Keratinocyte (primary cell): ENCODE data around the gene LRIG3. TPM values are rescaled to one million over a fixed set of nuclear protein-coding genes. Genes with fewer than 3 reads are reported as not detected.

Experiments
- DNase-seq: peaks from one replicate; pipeline ENCODE4 v3.0.0-alpha.2; 2011; ENCODE audit warnings: low read depth, missing footprints, low spot score
- FAIRE-seq: peaks from 2 replicates; lab custom pipeline; 2011; peaks lifted over from hg19 to GRCh38; lab: Jason Lieb, UNC
- H2AFZ ChIP-seq: 2 replicates; pipeline ENCODE4 v1.6.0; 2012; ENCODE audit warnings: low read length, control low read depth, inconsistent platforms; ENCODE audit not compliant: control insufficient read depth
- H3K27ac ChIP-seq: 2 replicates; pipeline ENCODE4 v1.5.1; 2011; ENCODE audit warnings: low read length; ENCODE audit not compliant: control insufficient read depth, insufficient read depth
- H3K27me3 ChIP-seq: 3 replicates; pipeline ENCODE4 v1.6.0; 2011; ENCODE audit warnings: low read length; ENCODE audit not compliant: control insufficient read depth, insufficient read depth; ENCODE audit errors: extremely low read depth
- H3K36me3 ChIP-seq, 2 experiments: 2 replicates in 1 of 2; 3 replicates in 1 of 2; pipeline ENCODE4 v1.5.1; 2011; ENCODE audit warnings: low read length in 2 of 2, mild to moderate bottlenecking in 1 of 2; ENCODE audit not compliant: control insufficient read depth in 2 of 2, insufficient read depth in 2 of 2; ENCODE audit errors: extremely low read depth in 1 of 2
- H3K4me1 ChIP-seq: 3 replicates; pipeline ENCODE4 v1.5.1; 2011; ENCODE audit warnings: low read length; ENCODE audit not compliant: control insufficient read depth, insufficient read depth; ENCODE audit errors: extremely low read depth
- H3K4me2 ChIP-seq: 3 replicates; pipeline ENCODE4 v1.6.0; 2011; ENCODE audit warnings: low read depth, low read length; ENCODE audit not compliant: control insufficient read depth, insufficient read depth; ENCODE audit errors: extremely low read depth
- H3K4me3 ChIP-seq, 3 experiments: fragments of 200-600 bp in 1 of 3; sonication (generic) in 1 of 3; 2 replicates in 2 of 3; 3 replicates in 1 of 3; pipeline ENCODE4 v1.5.1; 2011 to 2016; ENCODE audit warnings: low read length in 3 of 3, mild to moderate bottlenecking in 3 of 3, control low read depth in 2 of 3, inconsistent platforms in 1 of 3, low read depth in 1 of 3, mixed read lengths in 1 of 3, mixed run types in 1 of 3, moderate library complexity in 1 of 3; ENCODE audit not compliant: control insufficient read depth in 2 of 3, insufficient read depth in 2 of 3; ENCODE audit errors: extremely low read depth in 1 of 3
- H3K79me2 ChIP-seq: 2 replicates; pipeline ENCODE4 v1.6.0; 2012; ENCODE audit warnings: low read length; ENCODE audit not compliant: control insufficient read depth, insufficient read depth
- H3K9ac ChIP-seq: 3 replicates; pipeline ENCODE4 v1.6.0; 2011; ENCODE audit warnings: low read length; ENCODE audit not compliant: control insufficient read depth, insufficient read depth; ENCODE audit errors: extremely low read depth
- H3K9me1 ChIP-seq: 3 replicates; pipeline ENCODE4 v1.6.0; 2011; ENCODE audit warnings: low read length; ENCODE audit not compliant: control insufficient read depth, insufficient read depth; ENCODE audit errors: extremely low read depth
- H3K9me3 ChIP-seq: 2 replicates; pipeline ENCODE4 v1.5.1; 2012; ENCODE audit warnings: low read depth, low read length; ENCODE audit not compliant: control insufficient read depth
- H4K20me1 ChIP-seq: 3 replicates; pipeline ENCODE4 v1.6.0; 2011; ENCODE audit warnings: low read length; ENCODE audit not compliant: control insufficient read depth, insufficient read depth; ENCODE audit errors: extremely low read depth
- EZH2 ChIP-seq: IDR thresholded peaks from one replicate; pipeline ENCODE4 v1.6.1; 2012; ENCODE audit warnings: inconsistent platforms, mild to moderate bottlenecking, low read length, moderate library complexity
- dilution Hi-C: fragments of 300-500 bp; cut with MboI; formaldehyde crosslinking; loops from one replicate; pipeline ENCODE4 v1.7.0; 2020; ENCODE audit warnings: low sequenced_read_pairs; ENCODE audit not compliant: extremely low pct_ligation_motif_present
- polyA plus RNA-seq, 5 experiments: library from polyadenylated mRNA; depleted of rRNA in 3 of 5; stranded (reverse) in 3 of 5; stranded (forward) in 1 of 5; unstranded in 1 of 5; fragments of >200 nt; gene quantifications; 1 replicate in 1 of 5; 2 replicates in 3 of 5; 3 replicates in 1 of 5; pipeline versions ENCODE4 v1.2.1 to v1.2.3, GENCODE V29; 2011 to 2012; ENCODE audit warnings: missing spikeins in 2 of 5, low read depth in 1 of 5, low replicate concordance in 1 of 5
- TF ChIP-seq, protein P1 (sequence below), 3 experiments: IDR thresholded peaks in 1 of 3; conservative IDR thresholded peaks in 1 of 3; optimal IDR thresholded peaks in 1 of 3; 2 replicates in 2 of 3; 3 replicates in 1 of 3; pipeline versions ENCODE3 to v1.5.1; 2011; ENCODE audit warnings: low read length in 3 of 3, mild to moderate bottlenecking in 3 of 3, moderate library complexity in 2 of 3, control low read depth in 1 of 3, inconsistent platforms in 1 of 3; ENCODE audit not compliant: insufficient read depth in 2 of 3; ENCODE audit errors: extremely low read depth in 1 of 3

Gene LRIG3
- polyA plus RNA-seq, 1 donor (not counting 4 experiments of a cell fraction or from before 2014, with no cell fraction given), result 30.9 TPM

DNA sequence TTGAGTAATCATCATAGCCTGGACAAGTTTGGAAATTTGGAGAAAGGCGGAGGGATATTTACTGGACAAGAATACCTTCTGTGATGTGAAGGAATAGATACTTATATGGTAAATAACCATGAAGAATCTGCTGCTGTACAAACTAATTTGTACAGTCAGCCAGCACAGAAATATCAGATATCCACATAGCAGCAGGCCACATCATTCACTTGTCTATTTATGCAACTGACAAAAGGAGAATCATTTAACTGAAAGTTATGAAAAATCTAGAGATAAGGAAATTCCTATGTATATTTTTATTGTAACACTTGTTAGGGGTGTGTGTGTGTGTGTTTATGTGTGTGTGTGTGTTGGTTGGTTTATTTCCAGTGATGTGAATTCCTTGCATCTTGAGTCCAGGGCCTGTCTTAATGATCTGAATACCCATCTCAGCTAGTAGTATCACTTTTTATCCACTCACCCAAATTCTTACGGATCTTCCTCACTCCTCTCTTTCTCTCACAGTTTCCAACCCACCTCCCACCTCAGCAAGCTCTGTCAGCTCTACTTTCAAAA is 10.5 kb upstream of the LRIG3 start:
- no peaks in the 10 kb centered on the region for H3K79me2 ChIP-seq
- FAIRE-seq (no peak), DNase-seq (no peak)
- H3K4me3 ChIP-seq, result no peak overlapping the region
- TF ChIP-seq, protein P1, sequence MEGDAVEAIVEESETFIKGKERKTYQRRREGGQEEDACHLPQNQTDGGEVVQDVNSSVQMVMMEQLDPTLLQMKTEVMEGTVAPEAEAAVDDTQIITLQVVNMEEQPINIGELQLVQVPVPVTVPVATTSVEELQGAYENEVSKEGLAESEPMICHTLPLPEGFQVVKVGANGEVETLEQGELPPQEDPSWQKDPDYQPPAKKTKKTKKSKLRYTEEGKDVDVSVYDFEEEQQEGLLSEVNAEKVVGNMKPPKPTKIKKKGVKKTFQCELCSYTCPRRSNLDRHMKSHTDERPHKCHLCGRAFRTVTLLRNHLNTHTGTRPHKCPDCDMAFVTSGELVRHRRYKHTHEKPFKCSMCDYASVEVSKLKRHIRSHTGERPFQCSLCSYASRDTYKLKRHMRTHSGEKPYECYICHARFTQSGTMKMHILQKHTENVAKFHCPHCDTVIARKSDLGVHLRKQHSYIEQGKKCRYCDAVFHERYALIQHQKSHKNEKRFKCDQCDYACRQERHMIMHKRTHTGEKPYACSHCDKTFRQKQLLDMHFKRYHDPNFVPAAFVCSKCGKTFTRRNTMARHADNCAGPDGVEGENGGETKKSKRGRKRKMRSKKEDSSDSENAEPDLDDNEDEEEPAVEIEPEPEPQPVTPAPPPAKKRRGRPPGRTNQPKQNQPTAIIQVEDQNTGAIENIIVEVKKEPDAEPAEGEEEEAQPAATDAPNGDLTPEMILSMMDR (optimal IDR thresholded peaks at IDR 0.05 in 1 of 3, IDR thresholded peaks at IDR 0.05 in 1 of 3, conservative IDR thresholded peaks at IDR 0.05 in 1 of 3; ENCODE audit: extremely low read depth in 1 of 3, insufficient read depth in 2 of 3, low read length in 3 of 3), result no peak
- no peak for TF ChIP-seq EZH2
- no peaks in the 10 kb centered on the region for H3K9me1 ChIP-seq
- no peak overlapping the region for H3K4me2 ChIP-seq
- H3K27me3 ChIP-seq, result no peaks in the 10 kb centered on the region
- no peak overlapping the region for H3K9ac ChIP-seq
- H3K9me3 ChIP-seq, result no peaks in the 10 kb centered on the region
- no peaks in the 10 kb centered on the region for H3K36me3 ChIP-seq
- H3K4me1 ChIP-seq, result no peaks in the 10 kb centered on the region
- H4K20me1 ChIP-seq, result no peaks in the 10 kb centered on the region
- no peak overlapping the region for H3K27ac ChIP-seq
- H2AFZ ChIP-seq, result no peak overlapping the region
- dilution Hi-C loops, result no loop called here

DNA sequence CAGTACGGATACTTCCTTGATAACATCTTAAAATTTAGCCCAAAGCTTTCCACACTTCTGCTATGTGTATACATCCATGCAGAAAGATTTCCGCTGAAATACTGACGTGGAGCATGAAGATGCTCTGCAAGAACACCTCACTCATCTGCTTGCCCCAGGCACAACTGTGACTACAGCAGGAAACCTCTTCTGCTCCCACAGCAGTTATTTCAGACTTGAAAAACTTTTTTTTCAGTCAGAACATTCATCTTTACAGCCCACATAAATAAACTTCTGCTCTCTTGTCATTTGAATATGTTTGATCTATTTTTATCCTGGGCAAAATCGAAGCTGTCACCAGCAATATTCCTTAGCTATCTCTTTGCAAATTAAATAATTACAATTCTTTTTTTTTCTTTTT is 6.8 kb upstream of the LRIG3 start:
- no peak overlapping the region for H3K4me2 ChIP-seq
- TF ChIP-seq, protein P1 (optimal IDR thresholded peaks at IDR 0.05 in 1 of 3, IDR thresholded peaks at IDR 0.05 in 1 of 3, conservative IDR thresholded peaks at IDR 0.05 in 1 of 3; ENCODE audit: extremely low read depth in 1 of 3, insufficient read depth in 2 of 3, low read length in 3 of 3), result no peak
- TF ChIP-seq EZH2, result no peak
- dilution Hi-C loops, result no loop called here
- no peaks in the 10 kb centered on the region for H3K27me3 ChIP-seq
- H3K9me1 ChIP-seq, result no peaks in the 10 kb centered on the region
- no peak overlapping the region for H3K27ac ChIP-seq
- no peaks in the 10 kb centered on the region for H3K79me2 ChIP-seq
- H3K4me3 ChIP-seq, result no peak overlapping the region
- FAIRE-seq (no peak), DNase-seq (no peak)
- H3K9ac ChIP-seq, result no peak overlapping the region
- H4K20me1 ChIP-seq, result no peaks in the 10 kb centered on the region
- peaks cover 13% of the 10 kb centered on the region for H3K4me1 ChIP-seq
- H3K36me3 ChIP-seq, result no peaks in the 10 kb centered on the region
- no peak overlapping the region for H2AFZ ChIP-seq
- no peaks in the 10 kb centered on the region for H3K9me3 ChIP-seq
